ENCODE data around the gene S100A2. TPM values are rescaled to one million over a fixed set of nuclear protein-coding genes. Genes with fewer than 3 reads are reported as not detected.

The S100A2 gene
- total RNA-seq, 4 donors from 2014 or later = 14.7 TPM; not detected in 3

DNA sequence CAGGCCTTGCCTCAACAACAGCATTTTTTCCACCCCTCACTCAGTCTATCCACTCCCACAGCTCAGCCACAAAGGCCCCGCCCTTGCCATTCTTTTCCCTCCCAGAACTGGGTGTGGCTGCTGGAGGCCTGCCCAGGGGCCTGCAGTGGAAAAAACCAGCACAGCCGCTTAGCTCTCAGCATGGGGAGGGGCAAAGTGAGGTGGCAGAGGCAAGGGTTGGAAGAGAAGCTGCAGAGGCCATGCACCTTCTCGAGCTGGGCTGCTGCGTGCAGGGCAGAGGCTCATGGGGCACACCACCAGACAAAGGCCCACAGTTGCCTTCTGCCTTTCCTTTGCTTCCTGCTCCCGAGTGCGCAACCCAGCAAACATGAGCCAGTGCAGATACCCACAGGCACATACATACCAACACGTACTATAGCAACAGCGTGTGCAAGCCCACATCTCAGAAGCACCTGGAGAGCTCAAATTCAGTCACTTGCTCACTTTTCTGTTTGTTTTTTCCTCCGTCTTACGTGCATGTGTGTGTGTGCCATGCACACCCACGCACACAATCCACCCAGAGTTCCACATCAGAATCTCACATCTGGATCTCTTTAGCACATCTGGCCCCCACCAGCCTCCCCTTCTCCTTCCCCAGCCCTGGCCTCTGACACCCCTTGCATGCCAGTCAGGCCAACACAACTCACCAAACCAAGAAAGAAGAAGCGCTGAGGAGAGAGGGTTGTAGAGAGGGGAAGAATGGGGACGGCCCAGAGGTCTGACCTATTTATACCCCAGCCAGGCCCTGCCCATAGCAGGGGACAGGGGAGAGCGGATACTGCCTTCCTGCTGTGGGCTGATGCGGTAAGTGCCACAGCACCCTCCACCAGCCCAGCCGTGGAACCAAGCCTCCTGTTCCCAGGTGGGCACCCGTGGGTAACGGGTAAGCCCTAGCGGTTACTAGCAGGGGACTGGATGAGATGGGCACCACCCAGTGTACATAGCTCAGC is 20.3 kb downstream of the S100A2 start, which contains the start of gene S100A4:
Gene S100A4 (minus strand): TSS at position 740 of the 989 bp plus-strand sequence. CDS start 1,012 bp downstream, outside the sequence.
- Histone ChIP-seq H3K36me3 (no peaks in the 10 kb centered on the region), H3K4me3 (peak within 1 kb of the TSS; percentile 41 to 48 (median 46)), H3K9me3 (no peaks in the 10 kb centered on the region), H3K27ac (peak within 1 kb of the TSS; percentile 63 to 81 (median 72)), H3K27me3 (no peaks in the 10 kb centered on the region), H3K4me1 (peaks cover 30 to 64% of the 10 kb centered on the region in 2 donors)
- TF ChIP-seq, protein P1, sequence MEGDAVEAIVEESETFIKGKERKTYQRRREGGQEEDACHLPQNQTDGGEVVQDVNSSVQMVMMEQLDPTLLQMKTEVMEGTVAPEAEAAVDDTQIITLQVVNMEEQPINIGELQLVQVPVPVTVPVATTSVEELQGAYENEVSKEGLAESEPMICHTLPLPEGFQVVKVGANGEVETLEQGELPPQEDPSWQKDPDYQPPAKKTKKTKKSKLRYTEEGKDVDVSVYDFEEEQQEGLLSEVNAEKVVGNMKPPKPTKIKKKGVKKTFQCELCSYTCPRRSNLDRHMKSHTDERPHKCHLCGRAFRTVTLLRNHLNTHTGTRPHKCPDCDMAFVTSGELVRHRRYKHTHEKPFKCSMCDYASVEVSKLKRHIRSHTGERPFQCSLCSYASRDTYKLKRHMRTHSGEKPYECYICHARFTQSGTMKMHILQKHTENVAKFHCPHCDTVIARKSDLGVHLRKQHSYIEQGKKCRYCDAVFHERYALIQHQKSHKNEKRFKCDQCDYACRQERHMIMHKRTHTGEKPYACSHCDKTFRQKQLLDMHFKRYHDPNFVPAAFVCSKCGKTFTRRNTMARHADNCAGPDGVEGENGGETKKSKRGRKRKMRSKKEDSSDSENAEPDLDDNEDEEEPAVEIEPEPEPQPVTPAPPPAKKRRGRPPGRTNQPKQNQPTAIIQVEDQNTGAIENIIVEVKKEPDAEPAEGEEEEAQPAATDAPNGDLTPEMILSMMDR (IDR thresholded peaks at IDR 0.05 in 4 of 5, conservative IDR thresholded peaks at IDR 0.05 in 1 of 5) = no peak
- TF ChIP-seq POLR2A (IDR thresholded peaks at IDR 0.05) = peak; percentile 25 to 26
- ATAC-seq (peak; percentile 87), DNase-seq (peak; percentile 88 to 96)
- intact Hi-C loops (cut with DNase I; ENCODE audit: low total_unique reads) = no loop called here
- in situ Hi-C loops (cut with MboI; ENCODE audit: low sequenced_read_pairs in 4 of 4) = loop anchor here in 1 of 4 donors (25.0 kb wide), 1 partner anchor 442 kb away; the partner anchor contains the start of genes JTB, RAB13 and RPS27

DNA sequence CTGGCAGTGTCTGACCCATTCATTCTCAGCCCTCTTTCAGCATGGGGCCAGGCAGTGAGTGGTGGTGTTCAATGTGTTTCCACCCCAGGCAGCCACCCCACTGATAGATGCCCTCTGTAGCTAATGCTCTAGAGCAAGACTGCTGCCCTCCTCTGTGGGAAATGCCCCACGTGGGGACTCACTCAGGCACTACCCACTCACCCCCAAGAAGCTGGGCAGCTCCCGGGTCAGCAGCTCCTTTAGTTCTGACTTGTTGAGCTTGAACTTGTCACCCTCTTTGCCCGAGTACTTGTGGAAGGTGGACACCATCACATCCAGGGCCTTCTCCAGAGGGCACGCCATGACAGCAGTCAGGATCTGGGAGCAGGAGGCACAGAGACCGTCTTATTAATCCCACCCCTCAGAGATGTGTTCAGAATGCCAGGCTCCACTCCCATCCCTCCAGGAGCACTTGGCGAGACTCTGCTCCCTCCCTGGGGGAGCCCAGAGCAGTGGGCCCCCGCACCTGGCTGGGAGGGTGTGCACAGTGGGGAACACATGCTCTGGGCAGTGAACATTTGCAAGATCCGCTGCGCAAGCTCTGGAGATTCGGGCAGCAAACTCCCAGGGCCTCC is 21.1 kb downstream of the S100A2 start:
- DNase-seq (no peak), ATAC-seq (peak; percentile 3 to 4)
- peaks cover 27 to 59% of the 10 kb centered on the region in 2 donors for H3K4me1 ChIP-seq
- H3K4me3 ChIP-seq = peak overlapping the region; percentile 32 to 48 (median 43)
- peak overlapping the region; percentile 63 to 81 (median 72) for H3K27ac ChIP-seq
- in situ Hi-C loops (cut with MboI; ENCODE audit: low sequenced_read_pairs in 4 of 4) (loop anchor here in 1 of 4 donors (25.0 kb wide), 1 partner anchor 443 kb away; the partner anchor contains the start of genes JTB, RAB13 and RPS27), intact Hi-C loops (cut with DNase I; ENCODE audit: low total_unique reads) (no loop called here)
- H3K27me3 ChIP-seq = no peaks in the 10 kb centered on the region
- TF ChIP-seq POLR2A (IDR thresholded peaks at IDR 0.05) = no peak
- TF ChIP-seq, protein P1 (IDR thresholded peaks at IDR 0.05 in 4 of 5, conservative IDR thresholded peaks at IDR 0.05 in 1 of 5) = no peak
- H3K36me3 ChIP-seq = no peaks in the 10 kb centered on the region
- H3K9me3 ChIP-seq = no peaks in the 10 kb centered on the region

DNA sequence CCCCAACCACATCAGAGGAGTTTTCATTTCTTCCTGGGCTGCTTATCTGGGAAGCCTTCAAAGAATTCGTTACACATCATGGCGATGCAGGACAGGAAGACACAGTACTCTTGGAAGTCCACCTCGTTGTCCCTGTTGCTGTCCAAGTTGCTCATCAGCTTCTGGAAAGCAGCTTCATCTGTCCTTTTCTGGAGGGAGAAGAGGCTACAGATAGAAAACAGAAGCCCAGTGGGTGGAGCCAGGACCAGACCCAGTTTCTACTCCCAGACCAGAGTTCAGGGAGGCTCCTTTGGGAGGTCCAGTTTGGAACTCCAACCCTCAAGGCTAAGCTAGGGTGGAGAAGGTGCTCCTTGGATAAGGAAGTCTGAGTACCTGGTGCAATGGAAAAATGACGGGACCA is 21.9 kb downstream of the S100A2 start:
- no peaks in the 10 kb centered on the region for H3K36me3 ChIP-seq

More for the DNA sequence above, 21.9 kb downstream of the S100A2 start:
- H3K27ac ChIP-seq = peak overlapping the region; percentile 12 to 81 (median 48)
- peak overlapping the region in 1 of 4 donors; percentile 48 for H3K4me3 ChIP-seq
- DNase-seq = no peak
- in situ Hi-C loops (cut with MboI; ENCODE audit: low sequenced_read_pairs in 4 of 4) (loop anchor here in 1 of 4 donors (25.0 kb wide), 1 partner anchor 444 kb away; the partner anchor contains the start of genes JTB, RAB13 and RPS27), intact Hi-C loops (cut with DNase I; ENCODE audit: low total_unique reads) (no loop called here)
- no peaks in the 10 kb centered on the region for H3K9me3 ChIP-seq
- no peak for TF ChIP-seq POLR2A (IDR thresholded peaks at IDR 0.05)
- TF ChIP-seq, protein P1 (IDR thresholded peaks at IDR 0.05 in 4 of 5, conservative IDR thresholded peaks at IDR 0.05 in 1 of 5) = no peak
- H3K4me1 ChIP-seq = peaks cover 20 to 50% of the 10 kb centered on the region in 2 donors
- H3K27me3 ChIP-seq = no peaks in the 10 kb centered on the region
- ATAC-seq = no peak
